HepG2 (cell line): ENCODE measurements around the gene ZNF771. TPM values are rescaled to one million over a fixed set of nuclear protein-coding genes. Genes with fewer than 3 reads are reported as not detected.

Experiments
- ARHGAP35 ChIP-seq: sonication (generic); formaldehyde crosslinking; IDR thresholded peaks from 2 replicates; pipeline ENCODE4 v1.9.0; 2022; ENCODE audit warnings: mild to moderate bottlenecking, inconsistent platforms, moderate library complexity, missing genetic modification reagents, borderline replicate concordance
- ATRX ChIP-seq: sonication (generic); formaldehyde crosslinking; IDR thresholded peaks from 2 replicates; pipeline ENCODE4 v1.4.0; 2020; ENCODE audit warnings: missing genetic modification reagents, borderline replicate concordance
- DMTF1 ChIP-seq: sonication (generic); formaldehyde crosslinking; IDR thresholded peaks from 2 replicates; pipeline ENCODE4 v1.4.0; 2020; ENCODE audit warnings: mild to moderate bottlenecking, missing genetic modification reagents
- ESRRA ChIP-seq: sonication (generic); formaldehyde crosslinking; IDR thresholded peaks from 2 replicates; pipeline ENCODE4 v1.5.1; 2020; ENCODE audit warnings: mild to moderate bottlenecking, low read depth, missing genetic modification reagents
- MAFF ChIP-seq: IDR thresholded peaks from 2 replicates; pipeline ENCODE4 v1.6.1; 2011; ENCODE audit warnings: low read depth, low read length, improper control_type of control experiment
- MAFK ChIP-seq, 2 experiments: IDR thresholded peaks in 1 of 2; conservative IDR thresholded peaks in 1 of 2; 2 replicates each; pipeline ENCODE4 v1.6.1; 2011; ENCODE audit warnings: improper control_type of control experiment in 2 of 2, low read length in 2 of 2
- MIXL1 ChIP-seq: IDR thresholded peaks from 2 replicates; pipeline ENCODE4 v1.6.1; 2016
- NFE2 ChIP-seq: sonication (generic); formaldehyde crosslinking; IDR thresholded peaks from 2 replicates; pipeline ENCODE4 v1.4.0; 2020; ENCODE audit warnings: missing genetic modification reagents
- NFYC ChIP-seq: IDR thresholded peaks from 2 replicates; pipeline ENCODE4 v1.6.1; 2016; ENCODE audit warnings: missing genetic modification reagents, missing compliant biosample characterization
- NR1H2 ChIP-seq: sonication (generic); formaldehyde crosslinking; IDR thresholded peaks from 2 replicates; pipeline ENCODE4 v1.8.1; 2022; ENCODE audit warnings: low read depth, missing genetic modification reagents, borderline replicate concordance
- SNAI1 ChIP-seq: sonication (generic); formaldehyde crosslinking; IDR thresholded peaks from 2 replicates; pipeline ENCODE4 v1.5.0; 2020; ENCODE audit warnings: mild to moderate bottlenecking, missing genetic modification reagents, borderline replicate concordance
- ZBTB49 ChIP-seq: sonication (generic); formaldehyde crosslinking; IDR thresholded peaks from 2 replicates; pipeline ENCODE4 v1.4.0; 2020; ENCODE audit warnings: missing genetic modification reagents, borderline replicate concordance
- ZNF101 ChIP-seq: sonication (generic); formaldehyde crosslinking; IDR thresholded peaks from 2 replicates; pipeline ENCODE4 v1.4.0; 2020; ENCODE audit warnings: mild to moderate bottlenecking, low read depth, missing genetic modification reagents, borderline replicate concordance
- ZNF318 ChIP-seq: sonication (generic); formaldehyde crosslinking; IDR thresholded peaks from 2 replicates; pipeline ENCODE4 v1.4.0; 2020; ENCODE audit warnings: mild to moderate bottlenecking, missing genetic modification reagents
- ZNF746 ChIP-seq: sonication (generic); formaldehyde crosslinking; IDR thresholded peaks from 2 replicates; pipeline ENCODE4 v1.8.0; 2022; ENCODE audit warnings: mild to moderate bottlenecking, missing genetic modification reagents
- polyA plus RNA-seq, 8 experiments: library from polyadenylated mRNA; depleted of rRNA in 3 of 8; stranded (reverse) in 7 of 8; unstranded in 1 of 8; fragments of >200 nt; fragmentation: Illumina TruSeq in 4 of 8; extraction: Trizol in 4 of 8; gene quantifications; 2 replicates each; pipeline versions ENCODE4 v1.2.1 to v1.2.3, GENCODE V29; 2011 to 2016; ENCODE audit warnings: low read depth in 4 of 8, missing spikeins in 1 of 8, mixed read lengths in 1 of 8; ENCODE audit not compliant: insufficient read depth in 1 of 8
- total RNA-seq, 5 experiments: library from RNA; depleted of rRNA; stranded (reverse); fragments of >200 nt; fragmentation: Illumina TruSeq; extraction: Trizol; gene quantifications; 2 replicates each; pipeline ENCODE4 v1.2.3, GENCODE V29; 2016; ENCODE audit warnings: low read depth in 1 of 5

ZNF771 gene
- total and polyA plus RNA-seq, 2 of the 13 experiments (the other 11 are each of a cell fraction or from before 2014, with no cell fraction given), result 5.0 to 11.8 TPM

- TF ChIP-seq ZBTB49 (CRISPR knock-in tag) (no peak), DMTF1 (no peak), NR1H2 (no peak), SNAI1 (CRISPR knock-in tag) (0 out of 2 replicates have a peak, but pooled peaks have one; percentile 57), NFYC (CRISPR knock-in tag) (no peak; the same call in 1 of the 2 replicates), ZNF101 (CRISPR knock-in tag) (no peak), ESRRA (CRISPR knock-in tag) (no peak), ATRX (CRISPR knock-in tag) (no peak), ZNF746 (CRISPR knock-in tag) (no peak), MAFK (conservative IDR thresholded peaks at IDR 0.05 in 1 of 2, IDR thresholded peaks at IDR 0.05 in 1 of 2; ENCODE audit: low read length in 2 of 2) (no peak), NFE2 (no peak), ZNF318 (CRISPR knock-in tag) (no peak), ARHGAP35 (CRISPR knock-in tag) (no peak), MIXL1 (0 out of 2 replicates have a peak, but pooled peaks have one; percentile 65), MAFF (no peak)
Measured at GRCh38 chr16:30409125-30410060, 2.0 kb downstream of the ZNF771 start (continued).
